B cell (primary cell): Measurements from ENCODE around the gene ZCCHC24. TPM values are rescaled to one million over a fixed set of nuclear protein-coding genes. Genes with fewer than 3 reads are reported as not detected.

ENCODE experiments used
- ATAC-seq: fragments of 200-7000 bp; cut with Tn5 transposase; one replicate; pipeline ENCODE4 v1.10.0; 2021; ENCODE audit warnings: low read depth, mild to moderate bottlenecking, moderate number of reproducible peaks, moderate library complexity
- CTCF ChIA-PET: fragments of 350-600 bp; sonication (Branson Sonifier 250); formaldehyde crosslinking; loops from one replicate; lab custom pipeline; 2021; ENCODE audit warnings: antibody characterized with exemption, inconsistent platforms; lab: Charles Lee
- POLR2A ChIA-PET: fragments of 350-600 bp; sonication (Branson Sonifier 250); formaldehyde crosslinking; loops from one replicate; lab custom pipeline; 2021; ENCODE audit warnings: antibody characterized with exemption; lab: Charles Lee
- DNase-seq: peaks from one replicate; pipeline ENCODE4 v3.0.0; 2013
- H2AFZ ChIP-seq: 2 replicates; pipeline ENCODE4 v1.6.1; 2012; ENCODE audit warnings: mild to moderate bottlenecking, low read depth, low read length; ENCODE audit not compliant: insufficient read depth, poor library complexity, severe bottlenecking
- H3K27ac ChIP-seq, 2 donors: 1 replicate in 1 of 2; 2 replicates in 1 of 2; pipeline ENCODE4 v1.5.1; 2012 to 2013; ENCODE audit warnings: low read length in 2 of 2, mild to moderate bottlenecking in 2 of 2, moderate library complexity in 1 of 2
- H3K27me3 ChIP-seq, 4 experiments: fragments of 200-600 bp in 1 of 4; sonication (generic) in 1 of 4; replicated peaks in 1 of 4; 1 replicate in 2 of 4; 2 replicates in 2 of 4; pipeline versions ENCODE4 v1.6.1 to v1.7.0; 2013 to 2016; ENCODE audit warnings: low read length in 3 of 4, mild to moderate bottlenecking in 2 of 4, mixed read lengths in 1 of 4, moderate library complexity in 1 of 4; ENCODE audit not compliant: insufficient read depth in 4 of 4, control insufficient read depth in 3 of 4; ENCODE audit errors: control extremely low read depth in 1 of 4
- H3K36me3 ChIP-seq, 2 experiments: replicated peaks in 1 of 2; 1 replicate in 1 of 2; 2 replicates in 1 of 2; pipeline versions ENCODE4 v1.6.1 to v1.7.1; 2013; ENCODE audit warnings: low read length in 1 of 2; ENCODE audit not compliant: insufficient read depth in 2 of 2, control insufficient read depth in 1 of 2; ENCODE audit errors: control extremely low read depth in 1 of 2, extremely low read depth in 1 of 2
- H3K4me1 ChIP-seq, 2 donors: fragments of 200-600 bp in 1 of 2; sonication (generic) in 1 of 2; 1 replicate in 1 of 2; 2 replicates in 1 of 2; pipeline versions ENCODE4 v1.5.1 to v1.6.1; 2013 to 2017; ENCODE audit warnings: low read length in 2 of 2; ENCODE audit not compliant: control insufficient read depth in 2 of 2, insufficient read depth in 2 of 2
- H3K4me2 ChIP-seq: replicated peaks from 2 replicates; pipeline ENCODE3; 2012; ENCODE audit warnings: mild to moderate bottlenecking, low read depth, low read length; ENCODE audit not compliant: poor library complexity, severe bottlenecking
- H3K4me3 ChIP-seq, 5 experiments: fragments of 200-600 bp in 1 of 5; sonication (generic) in 1 of 5; 1 replicate in 3 of 5; 2 replicates in 2 of 5; pipeline versions ENCODE4 v1.5.1 to v1.7.0; 2011 to 2016; ENCODE audit warnings: low read length in 4 of 5, mild to moderate bottlenecking in 4 of 5, low read depth in 2 of 5, control low read depth in 1 of 5, moderate library complexity in 1 of 5; ENCODE audit not compliant: insufficient read depth in 1 of 5; ENCODE audit errors: control extremely low read depth in 1 of 5, extremely low read depth in 1 of 5
- H3K79me2 ChIP-seq: fragments of 200-600 bp; sonication (generic); one replicate; pipeline ENCODE4 v1.6.0; 2016; ENCODE audit warnings: low read length; ENCODE audit not compliant: control insufficient read depth, insufficient read depth
- H3K9ac ChIP-seq: fragments of 200-600 bp; sonication (generic); 2 replicates; pipeline ENCODE4 v1.6.1; 2017; ENCODE audit warnings: mild to moderate bottlenecking, low read length, moderate library complexity
- H3K9me3 ChIP-seq, 3 donors: one replicate each; pipeline versions ENCODE4 v1.6.1 to v1.7.1; 2013; ENCODE audit warnings: low read length in 2 of 3; ENCODE audit not compliant: control insufficient read depth in 2 of 3, insufficient read depth in 1 of 3; ENCODE audit errors: control extremely low read depth in 1 of 3
- H4K20me1 ChIP-seq: 2 replicates; pipeline ENCODE4 v1.6.0; 2012; ENCODE audit warnings: mild to moderate bottlenecking, low read length; ENCODE audit not compliant: insufficient read depth, control insufficient read depth, poor library complexity, severe bottlenecking
- H3K27ac Mint-ChIP-seq: one replicate; pipeline ENCODE4 v1.8.0; 2021; ENCODE audit warnings: mixed read lengths
- H3K27me3 Mint-ChIP-seq: one replicate; pipeline ENCODE4 v1.8.0; 2021; ENCODE audit warnings: mixed read lengths
- H3K4me1 Mint-ChIP-seq: one replicate; pipeline ENCODE4 v1.8.0; 2021; ENCODE audit warnings: mixed read lengths
- H3K4me3 Mint-ChIP-seq: one replicate; pipeline ENCODE4 v1.8.0; 2021; ENCODE audit warnings: mixed read lengths
- H3K9me3 Mint-ChIP-seq: one replicate; pipeline ENCODE4 v1.8.0; 2022; ENCODE audit warnings: mixed read lengths; ENCODE audit not compliant: insufficient read depth
- EZH2 ChIP-seq: IDR thresholded peaks from 2 replicates; pipeline ENCODE4 v1.6.1; 2012; ENCODE audit warnings: borderline replicate concordance, low read depth, mild to moderate bottlenecking, moderate library complexity, low read length; ENCODE audit not compliant: insufficient read depth, poor library complexity, severe bottlenecking
- WGBS: methylation state at CpG from one replicate; pipeline ENCODE4 v1.1.5; 2013; ENCODE audit warnings: missing lambda C conversion rate; ENCODE audit not compliant: insufficient coverage; 5-methylcytosine and 5-hydroxymethylcytosine counted together
- intact Hi-C: fragments of 100-400 bp; cut with micrococcal nuclease; formaldehyde crosslinking; loops from one replicate; pipeline ENCODE4 v1.10.0; 2022
- polyA plus RNA-seq: library from polyadenylated mRNA; depleted of rRNA; stranded (reverse); fragments of >200 nt; gene quantifications from 2 replicates; pipeline ENCODE4 v1.2.3, GENCODE V29; 2012
- total RNA-seq, 2 donors: library from RNA; stranded (reverse); fragments of 120-200 nt in 1 of 2; gene quantifications; 1 replicate in 1 of 2; 2 replicates in 1 of 2; pipeline versions ENCODE4 v1.2.3 to v1.2.4, GENCODE V29; 2013 to 2022
- TF ChIP-seq, protein P1 (sequence below): fragments of 200-600 bp; IDR thresholded peaks from one replicate; pipeline ENCODE4 v1.8.0; 2022; ENCODE audit warnings: antibody characterized with exemption, mild to moderate bottlenecking

Gene ZCCHC24
- total and polyA plus RNA-seq, 2 donors (not counting 1 experiment from before 2014, with no cell fraction given), result 0.34 to 2.3 TPM

DNA sequence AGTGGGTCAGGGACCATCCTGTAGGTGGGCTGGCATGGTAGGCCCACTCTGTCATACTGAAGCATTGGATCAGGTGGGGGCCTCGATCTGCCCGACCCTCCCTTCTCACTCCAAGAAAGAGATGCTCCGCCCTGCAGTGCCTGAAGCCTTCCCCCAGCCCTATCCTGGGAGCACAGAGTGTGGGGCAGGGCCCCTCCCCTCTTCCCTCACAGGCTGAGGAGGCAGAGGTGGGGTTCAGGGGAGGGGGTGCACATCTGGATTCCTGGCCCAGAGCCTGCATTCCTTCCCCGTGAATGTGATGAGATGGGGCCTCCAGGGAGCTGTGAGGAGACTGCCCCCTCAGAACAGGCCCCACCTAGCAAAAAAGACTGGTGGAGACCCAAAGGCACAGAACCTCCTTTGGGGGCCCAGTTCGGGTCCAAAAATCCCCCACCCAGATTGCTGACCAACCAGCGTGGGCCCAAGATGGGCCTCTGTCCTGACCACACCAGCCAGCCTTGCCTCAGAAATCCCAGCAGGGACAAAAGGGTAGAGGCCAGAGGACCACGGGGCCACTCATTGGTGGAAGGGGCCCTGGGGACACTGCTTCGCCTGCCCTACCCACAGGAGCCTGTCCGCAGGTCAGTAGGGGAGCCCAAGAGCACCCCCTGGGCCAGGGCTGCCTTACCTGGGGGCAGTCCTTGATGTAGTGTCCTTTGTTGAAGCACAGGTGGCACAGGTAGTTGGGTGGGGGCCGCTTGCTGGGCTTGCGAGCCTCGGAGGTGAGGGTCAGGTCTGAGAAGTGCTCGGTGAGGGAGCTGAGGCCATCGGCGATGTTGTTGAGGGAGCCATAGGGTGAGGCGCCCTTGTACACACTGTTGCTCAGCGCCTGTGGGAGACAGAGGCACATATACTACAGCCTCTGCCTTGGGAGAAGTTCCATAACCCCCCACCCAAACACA lies 13.3 kb downstream of the ZCCHC24 start:
- no peak overlapping the region for H3K4me2 ChIP-seq
- Mint-ChIP-seq H3K27ac (no peak overlapping the region), H3K4me3 (no peak overlapping the region), H3K9me3 (no peaks in the 10 kb centered on the region), H3K4me1 (no peaks in the 10 kb centered on the region), H3K27me3 (no peaks in the 10 kb centered on the region)
- H3K79me2 ChIP-seq, result no peaks in the 10 kb centered on the region
- CTCF ChIA-PET, result no interaction called here
- no peak overlapping the region for H2AFZ ChIP-seq
- TF ChIP-seq, protein P1, sequence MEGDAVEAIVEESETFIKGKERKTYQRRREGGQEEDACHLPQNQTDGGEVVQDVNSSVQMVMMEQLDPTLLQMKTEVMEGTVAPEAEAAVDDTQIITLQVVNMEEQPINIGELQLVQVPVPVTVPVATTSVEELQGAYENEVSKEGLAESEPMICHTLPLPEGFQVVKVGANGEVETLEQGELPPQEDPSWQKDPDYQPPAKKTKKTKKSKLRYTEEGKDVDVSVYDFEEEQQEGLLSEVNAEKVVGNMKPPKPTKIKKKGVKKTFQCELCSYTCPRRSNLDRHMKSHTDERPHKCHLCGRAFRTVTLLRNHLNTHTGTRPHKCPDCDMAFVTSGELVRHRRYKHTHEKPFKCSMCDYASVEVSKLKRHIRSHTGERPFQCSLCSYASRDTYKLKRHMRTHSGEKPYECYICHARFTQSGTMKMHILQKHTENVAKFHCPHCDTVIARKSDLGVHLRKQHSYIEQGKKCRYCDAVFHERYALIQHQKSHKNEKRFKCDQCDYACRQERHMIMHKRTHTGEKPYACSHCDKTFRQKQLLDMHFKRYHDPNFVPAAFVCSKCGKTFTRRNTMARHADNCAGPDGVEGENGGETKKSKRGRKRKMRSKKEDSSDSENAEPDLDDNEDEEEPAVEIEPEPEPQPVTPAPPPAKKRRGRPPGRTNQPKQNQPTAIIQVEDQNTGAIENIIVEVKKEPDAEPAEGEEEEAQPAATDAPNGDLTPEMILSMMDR, result no peak
- TF ChIP-seq EZH2, result no peak
- intact Hi-C loops, result no loop called here
- no peak for ATAC-seq
- H4K20me1 ChIP-seq, result no peaks in the 10 kb centered on the region
- H3K4me1 ChIP-seq, result no peaks in the 10 kb centered on the region
- POLR2A ChIA-PET, result no interaction called here
- H3K36me3 ChIP-seq, result no peaks in the 10 kb centered on the region
- no peak overlapping the region for H3K9ac ChIP-seq
- H3K27me3 ChIP-seq, result peaks cover 0 to 2% (median 0%) of the 10 kb centered on the region in 4 experiments
- no peak overlapping the region for H3K27ac ChIP-seq
- 94% methylated on average over 15 of the region's 17 CpGs for WGBS
- H3K9me3 ChIP-seq, result no peaks in the 10 kb centered on the region
- no peak for DNase-seq
- H3K4me3 ChIP-seq, result no peak overlapping the region

DNA sequence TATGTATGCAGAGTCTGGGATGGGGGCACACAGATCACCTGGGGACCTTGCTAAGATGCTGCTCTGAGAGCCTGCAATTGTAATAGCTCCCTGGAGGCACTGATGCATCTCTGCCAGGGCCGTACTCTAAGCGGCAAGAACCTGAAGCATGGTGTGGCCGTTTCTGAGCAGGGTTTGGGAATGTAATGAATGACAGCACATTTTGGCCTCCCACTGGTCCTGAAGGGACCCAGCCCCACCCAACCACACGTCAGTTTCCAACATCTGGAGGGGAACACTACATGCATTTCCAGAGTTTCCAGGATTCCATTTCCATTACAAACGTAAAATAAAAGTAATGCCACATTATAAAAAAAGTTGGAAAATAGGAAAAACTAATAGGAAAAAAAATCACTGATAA lies 14.0 kb downstream of the ZCCHC24 start:
- ATAC-seq, result no peak
- H3K36me3 ChIP-seq, result no peaks in the 10 kb centered on the region
- Mint-ChIP-seq H3K27me3 (no peaks in the 10 kb centered on the region), H3K27ac (no peak overlapping the region), H3K9me3 (no peaks in the 10 kb centered on the region), H3K4me1 (no peaks in the 10 kb centered on the region), H3K4me3 (no peak overlapping the region)
- no peak for TF ChIP-seq EZH2
- TF ChIP-seq, protein P1, result no peak
- no peak overlapping the region for H3K9ac ChIP-seq
- H3K27ac ChIP-seq, result no peak overlapping the region
- H3K4me2 ChIP-seq, result no peak overlapping the region
- H3K4me1 ChIP-seq, result no peaks in the 10 kb centered on the region
- H3K4me3 ChIP-seq, result no peak overlapping the region
- no peaks in the 10 kb centered on the region for H4K20me1 ChIP-seq
- H3K27me3 ChIP-seq, result no peaks in the 10 kb centered on the region
- no CpG with 5 or more reads among the region's 5 CpGs for WGBS
- ChIA-PET CTCF (no interaction called here), POLR2A (no interaction called here)
- intact Hi-C loops, result no loop called here
- H2AFZ ChIP-seq, result no peak overlapping the region
- no peaks in the 10 kb centered on the region for H3K79me2 ChIP-seq
- no peak for DNase-seq
- no peaks in the 10 kb centered on the region for H3K9me3 ChIP-seq
